Smooth muscle cell (in vitro differentiated cells): Measurements from ENCODE around the gene IL6. TPM values are rescaled to one million over a fixed set of nuclear protein-coding genes. Genes with fewer than 3 reads are reported as not detected.
"Not testable (repeated sequence)": the region's sequence is repeated elsewhere in the genome, so short reads cannot be mapped to it uniquely, and the experiment has no call there.

Source experiments
- DNase-seq: peaks from one replicate; lab custom pipeline; 2025; ENCODE audit not compliant: unreplicated experiment; lab: John Stamatoyannopoulos, UW
- H2AFZ ChIP-seq: fragments of 200-600 bp; sonication (generic); 2 replicates; pipeline ENCODE4 v1.6.0; 2016; ENCODE audit warnings: antibody characterized with exemption, low read depth, mild to moderate bottlenecking
- H3F3A ChIP-seq: fragments of 200-600 bp; sonication (generic); 2 replicates; pipeline ENCODE4 v1.6.0; 2017; ENCODE audit warnings: antibody characterized with exemption, low read depth
- H3K27ac ChIP-seq: fragments of 200-600 bp; sonication (generic); 2 replicates; pipeline ENCODE4 v1.5.1; 2016; ENCODE audit warnings: low read depth, mild to moderate bottlenecking
- H3K27me3 ChIP-seq: fragments of 200-600 bp; sonication (generic); 2 replicates; pipeline ENCODE4 v1.6.1; 2016; ENCODE audit warnings: low read depth, mild to moderate bottlenecking
- H3K36me3 ChIP-seq: fragments of 200-600 bp; sonication (generic); 2 replicates; pipeline ENCODE4 v1.5.1; 2016; ENCODE audit warnings: low read depth
- H3K4me1 ChIP-seq: fragments of 200-600 bp; sonication (generic); 2 replicates; pipeline ENCODE4 v1.5.1; 2016; ENCODE audit warnings: low read depth
- H3K4me2 ChIP-seq: fragments of 200-600 bp; sonication (generic); 2 replicates; pipeline ENCODE4 v1.6.0; 2016; ENCODE audit warnings: mild to moderate bottlenecking
- H3K4me3 ChIP-seq: fragments of 200-600 bp; sonication (generic); 2 replicates; pipeline ENCODE4 v1.5.1; 2016; ENCODE audit warnings: mild to moderate bottlenecking
- H3K79me2 ChIP-seq: fragments of 200-600 bp; sonication (generic); 2 replicates; pipeline ENCODE4 v1.6.0; 2016; ENCODE audit warnings: low read depth, mild to moderate bottlenecking
- H3K9ac ChIP-seq: fragments of 200-600 bp; sonication (generic); 2 replicates; pipeline ENCODE4 v1.6.0; 2016; ENCODE audit warnings: low read depth
- H3K9me3 ChIP-seq: fragments of 200-600 bp; sonication (generic); replicated peaks from 2 replicates; pipeline ENCODE4 v1.5.1; 2016; ENCODE audit warnings: low read depth
- H4K20me1 ChIP-seq: fragments of 200-600 bp; sonication (generic); 2 replicates; pipeline ENCODE4 v1.6.0; 2016; ENCODE audit warnings: low read depth
- CTCF ChIP-seq: fragments of 200-600 bp; sonication (generic); IDR thresholded peaks from 2 replicates; pipeline ENCODE4 v1.5.1; 2017; ENCODE audit warnings: borderline replicate concordance, mild to moderate bottlenecking, antibody characterized with exemption; ENCODE audit not compliant: insufficient read depth, poor library complexity, severe bottlenecking
- WGBS: methylation state at CpG from one replicate; pipeline ENCODE4 v1.1.7; 2016; ENCODE audit warnings: low lambda C conversion rate; 5-methylcytosine and 5-hydroxymethylcytosine counted together
- polyA plus RNA-seq: library from polyadenylated mRNA; unstranded; fragments of >200 nt; fragmentation: Nextera tagmentation; extraction: Ambion mirVana; gene quantifications from 2 replicates; pipeline ENCODE4 v1.2.1, GENCODE V29; 2016
- total RNA-seq: library from RNA; depleted of rRNA; stranded (reverse); fragments of >200 nt; gene quantifications from 2 replicates; pipeline ENCODE4 v1.2.3, GENCODE V29; 2014

Gene IL6
- total and polyA plus RNA-seq, 2 experiments from 2014 or later = 0.31 to 19.1 TPM

DNA sequence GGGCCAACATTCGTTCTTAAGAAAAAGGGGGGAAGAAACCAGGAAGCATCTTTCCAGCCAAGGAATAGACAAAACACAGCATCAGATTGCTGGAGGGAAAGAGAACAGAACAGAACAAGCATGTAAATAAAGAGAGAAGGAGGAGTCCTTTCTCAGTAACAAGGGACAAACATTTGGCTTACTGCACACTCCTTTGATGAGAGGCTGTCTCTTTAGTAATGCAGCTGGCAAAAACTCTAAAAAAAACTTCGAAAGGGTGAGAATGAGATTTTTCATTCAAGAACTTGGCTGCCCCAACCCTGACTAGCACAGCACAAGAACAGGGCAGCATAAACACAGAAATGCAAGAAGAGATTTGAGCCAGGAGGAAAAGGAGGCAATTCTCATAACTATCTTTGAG, 38.9 kb upstream of the IL6 start:
- WGBS = 94% methylated on average over 2 of the region's 2 CpGs
- no peaks in the 10 kb centered on the region for H3F3A ChIP-seq
- no peak for TF ChIP-seq CTCF
- no peaks in the 10 kb centered on the region for H3K27me3 ChIP-seq
- no peak overlapping the region for H3K4me3 ChIP-seq
- H3K4me1 ChIP-seq = no peaks in the 10 kb centered on the region
- H3K9me3 ChIP-seq = no peaks in the 10 kb centered on the region
- no peak overlapping the region for H2AFZ ChIP-seq
- DNase-seq = no peak
- no peak overlapping the region for H3K27ac ChIP-seq
- H3K4me2 ChIP-seq = no peak overlapping the region
- H3K79me2 ChIP-seq = no peaks in the 10 kb centered on the region
- H3K36me3 ChIP-seq = no peaks in the 10 kb centered on the region
- no peak overlapping the region for H3K9ac ChIP-seq
- no peaks in the 10 kb centered on the region for H4K20me1 ChIP-seq

DNA sequence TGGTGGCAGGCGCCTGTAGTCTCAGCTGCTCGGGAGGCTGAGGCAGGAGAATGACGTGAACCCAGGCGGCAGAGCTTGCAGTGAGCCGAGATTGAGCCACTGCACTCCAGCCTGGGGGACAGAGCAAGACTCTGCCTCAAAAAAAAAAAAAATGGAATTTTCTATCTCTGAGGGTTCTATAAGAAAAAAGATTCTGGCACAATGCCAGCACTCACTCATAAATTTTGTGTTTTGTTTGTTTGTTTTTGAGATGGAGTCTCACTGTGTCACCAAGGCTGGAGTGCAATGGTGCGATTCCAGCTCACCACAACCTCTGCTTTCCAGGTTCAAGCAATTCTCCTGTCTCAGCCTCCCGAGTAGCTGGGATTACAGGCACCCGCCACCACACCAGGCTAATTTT, 38.1 kb upstream of the IL6 start:
- H3K4me2 ChIP-seq, H3K9ac ChIP-seq, H2AFZ ChIP-seq, DNase-seq, H4K20me1 ChIP-seq, H3K27ac ChIP-seq, H3K9me3 ChIP-seq, H3K4me3 ChIP-seq, H3K79me2 ChIP-seq, H3K36me3 ChIP-seq, H3K4me1 ChIP-seq, H3F3A ChIP-seq, H3K27me3 ChIP-seq: not testable (repeated sequence)
- WGBS = 100% methylated on average over 8 of the region's 8 CpGs

DNA sequence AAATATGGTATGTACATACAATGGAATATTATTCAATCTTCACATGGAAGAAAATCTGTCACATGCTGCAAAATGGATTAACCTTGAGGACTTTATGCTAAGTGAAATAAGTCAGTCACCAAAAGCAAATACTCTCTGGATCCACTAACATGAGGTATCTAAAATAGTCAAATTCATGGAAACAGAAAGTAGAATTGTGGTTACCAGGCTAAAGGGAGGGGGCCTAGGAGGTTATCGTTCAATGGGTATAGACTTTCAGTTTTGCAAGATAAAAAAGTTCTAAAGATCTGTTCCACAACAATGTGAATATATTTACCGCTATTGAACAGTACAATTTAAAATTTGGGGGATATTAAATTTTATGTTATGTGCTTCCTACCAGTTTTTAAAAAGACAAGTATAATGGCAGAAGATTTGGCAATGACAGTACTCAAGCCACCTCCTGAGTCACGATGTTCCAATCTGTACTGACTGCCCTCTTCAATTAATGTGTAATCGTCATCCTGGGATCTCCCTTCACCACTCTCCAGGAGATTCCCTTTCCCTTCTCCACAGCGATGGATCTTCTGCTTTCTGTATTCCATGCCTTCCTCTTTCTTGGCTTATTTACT, 32.3 kb upstream of the IL6 start:
- no peak overlapping the region for H3K27ac ChIP-seq
- H3K4me2 ChIP-seq = no peak overlapping the region
- no peaks in the 10 kb centered on the region for H3K4me1 ChIP-seq
- 95% methylated on average over 5 of the region's 5 CpGs for WGBS
- H3K9me3 ChIP-seq = no peaks in the 10 kb centered on the region
- no peak overlapping the region for H2AFZ ChIP-seq
- no peaks in the 10 kb centered on the region for H3K79me2 ChIP-seq
- no peak overlapping the region for H3K4me3 ChIP-seq
- DNase-seq = no peak
- H3K9ac ChIP-seq = no peak overlapping the region
- peaks cover 6% of the 10 kb centered on the region for H3F3A ChIP-seq
- no peaks in the 10 kb centered on the region for H3K36me3 ChIP-seq
- TF ChIP-seq CTCF = no peak
- no peaks in the 10 kb centered on the region for H3K27me3 ChIP-seq
- H4K20me1 ChIP-seq = no peaks in the 10 kb centered on the region

GRCh38 chr7:22695476-22696132, 31.4 kb upstream of the IL6 start:
- no peaks in the 10 kb centered on the region for H3K4me1 ChIP-seq
- H3K4me3 ChIP-seq = no peak overlapping the region
- no peak overlapping the region for H2AFZ ChIP-seq
- no peaks in the 10 kb centered on the region for H3K36me3 ChIP-seq
- H3K27me3 ChIP-seq = no peaks in the 10 kb centered on the region
- H3K9ac ChIP-seq = no peak overlapping the region
- H3K27ac ChIP-seq = no peak overlapping the region
- no peaks in the 10 kb centered on the region for H3K79me2 ChIP-seq
- 87% methylated on average over 5 of the region's 5 CpGs for WGBS
- no peaks in the 10 kb centered on the region for H4K20me1 ChIP-seq
- H3F3A ChIP-seq = peaks cover 6% of the 10 kb centered on the region
- TF ChIP-seq CTCF = no peak
- no peaks in the 10 kb centered on the region for H3K9me3 ChIP-seq
- DNase-seq = no peak
- H3K4me2 ChIP-seq = no peak overlapping the region
